HG03571 (cell line): Measurements from ENCODE around the gene PARD6B.
"Not testable (repeated sequence)": the region's sequence is repeated elsewhere in the genome, so short reads cannot be mapped to it uniquely, and the experiment has no call there.

Experiments
- ATAC-seq: cut with Tn5 transposase; IDR thresholded peaks from one replicate; pipeline ENCODE4 v1.9.1; 2021; ENCODE audit not compliant: unreplicated experiment

The PARD6B gene

GRCh38 chr20:50794181-50794845 lies 62.9 kb downstream of the PARD6B start:
- peak; percentile 3 for ATAC-seq

DNA sequence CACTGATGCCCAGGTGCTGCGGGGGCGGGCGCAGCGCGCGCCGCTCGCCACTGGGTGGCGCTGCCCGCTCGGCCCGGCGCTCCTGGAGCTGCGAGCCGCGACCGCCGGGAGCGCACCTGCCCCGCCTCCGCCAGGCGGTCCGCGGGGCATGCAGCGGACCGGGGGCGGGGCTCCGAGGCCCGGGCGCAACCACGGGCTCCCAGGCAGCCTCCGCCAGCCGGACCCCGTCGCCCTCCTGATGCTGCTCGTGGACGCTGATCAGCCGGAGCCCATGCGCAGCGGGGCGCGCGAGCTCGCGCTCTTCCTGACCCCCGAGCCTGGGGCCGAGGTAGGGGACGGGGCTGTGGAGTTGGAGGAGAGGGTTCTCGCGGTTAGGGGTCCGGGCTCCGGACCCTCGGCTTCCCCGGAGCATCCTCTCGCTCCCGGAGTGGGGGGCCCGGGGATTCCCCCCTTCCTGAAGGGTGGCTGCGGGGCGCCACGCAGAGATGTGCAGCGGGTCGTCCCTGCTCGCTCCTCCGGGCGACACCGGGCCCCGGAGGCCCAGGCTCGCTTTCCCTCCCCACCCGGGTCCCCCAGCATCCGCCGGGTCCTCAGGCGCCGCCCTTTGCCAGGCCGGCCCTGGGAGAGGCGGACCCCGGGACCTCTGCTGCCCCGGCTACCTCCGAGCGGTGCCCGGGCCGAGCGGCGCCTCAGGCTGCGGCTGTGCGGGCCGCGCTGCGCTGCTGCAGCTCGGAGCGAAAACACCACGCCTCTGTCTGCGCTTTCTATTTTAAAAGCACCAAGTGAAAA lies 63.7 kb downstream of the PARD6B start, which contains the start of gene BCAS4:
TSS of gene BCAS4 (plus strand) at position 216 of the 789 bp plus-strand sequence. CDS start at position 239, 23 bp downstream.
- peak; percentile 61 for ATAC-seq

GRCh38 chr20:50797142-50797541 lies 65.8 kb downstream of the PARD6B start:
- no peak for ATAC-seq

DNA sequence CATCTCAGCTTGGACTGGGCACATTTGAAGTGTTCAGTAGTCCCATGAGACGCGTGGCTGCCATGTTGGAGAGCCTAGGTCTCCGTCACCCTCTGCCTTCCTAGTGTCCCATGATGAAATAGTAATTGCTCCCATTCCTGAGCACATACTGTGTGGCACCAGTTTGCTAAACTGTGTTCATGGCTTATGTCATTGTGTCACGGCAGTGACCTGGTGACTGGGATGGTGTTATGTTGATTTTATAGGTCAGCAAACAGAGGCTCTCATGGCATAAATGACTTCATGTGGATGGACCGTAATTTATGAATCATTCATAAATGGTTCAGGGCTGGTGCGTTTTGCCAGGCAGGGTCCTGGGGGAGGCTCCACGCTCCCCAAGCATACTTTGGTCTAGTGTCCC lies 67.3 kb downstream of the PARD6B start:
- ATAC-seq, result no peak

DNA sequence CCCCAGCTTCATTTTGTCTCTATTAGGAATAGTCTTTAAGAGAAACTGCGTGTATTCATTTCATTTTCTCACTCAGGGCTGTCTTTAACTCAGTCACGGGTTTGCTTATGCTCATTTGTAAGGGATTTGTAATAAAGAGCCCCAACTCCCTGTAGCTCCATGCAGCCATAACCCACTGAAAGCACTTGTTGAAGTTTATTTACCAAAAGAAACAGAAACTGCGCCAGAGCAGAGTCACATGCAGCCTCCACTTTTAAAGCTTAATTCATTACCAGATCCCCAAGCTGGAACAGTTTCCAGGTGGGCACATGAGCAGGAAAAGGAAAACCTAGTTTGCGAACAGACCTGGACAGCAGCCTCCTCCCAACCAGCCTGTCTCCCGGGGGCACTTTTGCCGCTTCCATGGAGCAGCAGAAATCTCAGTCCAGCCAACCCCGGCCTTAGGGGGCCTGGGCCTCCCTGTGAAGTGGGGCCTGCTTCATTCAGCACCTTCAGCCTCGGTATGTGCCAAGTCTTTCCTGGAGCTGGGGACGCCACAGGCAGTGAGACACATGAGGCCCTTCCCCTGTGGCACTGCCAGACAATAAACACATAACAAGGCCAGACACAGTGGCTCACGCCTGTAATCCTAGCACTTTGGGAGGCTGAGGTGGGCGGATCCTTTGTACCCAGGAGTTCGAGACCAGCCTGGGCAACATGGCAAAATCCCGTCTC lies 68.0 kb downstream of the PARD6B start:
- no peak for ATAC-seq

DNA sequence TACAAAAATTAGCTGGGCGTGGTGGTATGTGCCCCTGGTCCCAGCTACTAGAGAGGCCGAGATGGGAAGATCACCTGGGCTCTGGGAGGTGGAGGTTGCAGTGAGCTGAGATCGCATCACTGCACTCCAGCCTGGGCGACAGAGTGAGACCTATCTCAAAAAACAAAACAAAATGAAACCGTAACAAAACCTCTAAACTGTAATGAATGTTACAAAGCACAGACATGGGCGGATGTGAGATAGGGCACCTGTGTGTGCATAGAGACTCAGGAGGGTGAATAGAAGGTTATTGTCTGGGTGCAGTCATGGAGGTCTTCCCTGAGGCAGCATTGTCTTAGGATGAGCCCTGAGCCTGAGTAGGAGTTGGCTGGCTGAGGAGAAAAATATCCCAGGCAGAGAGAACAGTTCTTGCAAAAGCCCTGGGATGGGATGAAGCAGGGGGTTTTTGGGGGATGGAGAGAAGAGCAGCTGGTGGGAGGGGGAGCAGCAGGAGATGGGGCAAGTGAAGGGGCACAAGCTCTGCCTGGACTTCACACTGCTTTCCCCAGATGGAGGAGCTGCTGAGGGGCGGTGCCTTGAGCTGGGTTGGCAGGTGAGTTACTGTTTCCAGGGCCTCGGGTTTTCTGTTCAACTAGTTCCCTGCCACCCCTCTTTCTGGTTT lies 68.6 kb downstream of the PARD6B start:
- ATAC-seq, result peak; percentile 37

- ATAC-seq, result not testable (repeated sequence)
Observed at GRCh38 chr20:50800986-50801746, 69.8 kb downstream of the PARD6B start.

- ATAC-seq, result no peak
Observed at GRCh38 chr20:50801747-50802125, 70.4 kb downstream of the PARD6B start.

DNA sequence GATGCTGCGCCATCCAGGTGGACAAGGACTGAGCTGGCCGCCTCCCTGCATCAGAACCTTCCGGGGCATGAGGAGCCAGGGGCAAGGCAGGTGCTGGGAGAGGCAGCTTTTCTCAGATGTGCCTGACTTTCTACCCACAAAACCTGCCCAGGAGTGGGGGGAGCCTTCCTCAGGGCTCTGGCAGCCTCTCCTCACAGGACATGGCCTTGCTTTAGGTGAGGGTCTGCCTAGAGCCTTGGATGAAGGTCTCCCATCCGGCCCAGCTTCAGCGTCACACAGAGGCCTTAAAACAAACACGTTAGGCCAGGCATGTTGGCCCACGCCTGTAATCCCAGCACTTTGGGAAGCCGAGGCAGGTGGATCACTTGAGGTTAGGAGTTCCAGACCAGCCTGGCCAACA lies 70.9 kb downstream of the PARD6B start:
- ATAC-seq, result no peak

GRCh38 chr20:50804437-50805348 lies 73.3 kb downstream of the PARD6B start:
- peak; percentile 47 for ATAC-seq

DNA sequence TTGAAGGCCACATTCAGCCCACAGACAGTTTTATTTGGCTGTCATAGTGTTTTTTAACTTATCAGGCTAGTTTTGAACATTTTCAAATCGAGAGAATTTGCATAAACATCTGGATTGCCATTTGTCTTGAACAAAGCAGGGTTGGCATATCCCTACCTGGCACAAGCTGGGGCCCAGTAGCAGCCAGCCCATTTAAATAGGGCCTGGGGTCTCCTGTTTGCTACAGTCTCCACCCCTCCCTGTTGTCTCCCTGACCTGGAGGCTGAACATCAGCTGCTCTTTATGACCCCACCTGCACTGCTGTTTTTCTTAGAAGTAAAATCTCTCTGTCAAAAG lies 73.9 kb downstream of the PARD6B start:
- ATAC-seq, result no peak

GRCh38 chr20:50806126-50806768 lies 74.9 kb downstream of the PARD6B start:
- ATAC-seq, result no peak
